Umbilical cord (tissue), 2 donors: ENCODE results near the gene SCN8A. TPM values are rescaled to one million over a fixed set of nuclear protein-coding genes. Genes with fewer than 3 reads are reported as not detected.

Experiments
- DNase-seq: peaks from one replicate; pipeline ENCODE4 v3.0.0-alpha.2; 2015; ENCODE audit warnings: low spot score
- total RNA-seq: library from RNA; depleted of rRNA; stranded (reverse); fragments of >200 nt; gene quantifications from one replicate; pipeline ENCODE4 v1.2.3, GENCODE V29; 2014; ENCODE audit warnings: low replicate concordance; ENCODE audit not compliant: insufficient read depth

The SCN8A gene
- total RNA-seq, 1 donor from 2014 or later, result 6.0 TPM

- DNase-seq, result no peak
Measured at GRCh38 chr12:51850081-51850964, 259.3 kb downstream of the SCN8A start.

- no peak for DNase-seq
Measured at GRCh38 chr12:51850965-51851299, 259.9 kb downstream of the SCN8A start.

- DNase-seq, result no peak
Measured at GRCh38 chr12:51851413-51852124, 260.5 kb downstream of the SCN8A start.

- no peak for DNase-seq
Measured at GRCh38 chr12:51852404-51853137, 261.5 kb downstream of the SCN8A start.

GRCh38 chr12:51855586-51856428 lies 264.8 kb downstream of the SCN8A start:
- peak; percentile 65 for DNase-seq

- DNase-seq, result no peak
Measured at GRCh38 chr12:51860986-51861385, 270.0 kb downstream of the SCN8A start.

Other genes with a start within 250 kb of the SCN8A start
- gene CELA1, start 244.6 kb upstream of the SCN8A start, total RNA-seq, result not detected
- 6.3 TPM for gene GALNT6, start 199.8 kb upstream of the SCN8A start, total RNA-seq
- 2.6 TPM for gene SLC4A8, start 166.4 kb upstream of the SCN8A start, total RNA-seq